ENCODE measurements around the gene CYP2C19.
"Not testable (repeated sequence)": the region's sequence is repeated elsewhere in the genome, so short reads cannot be mapped to it uniquely, and the experiment has no call there.

CYP2C19 gene

DNA sequence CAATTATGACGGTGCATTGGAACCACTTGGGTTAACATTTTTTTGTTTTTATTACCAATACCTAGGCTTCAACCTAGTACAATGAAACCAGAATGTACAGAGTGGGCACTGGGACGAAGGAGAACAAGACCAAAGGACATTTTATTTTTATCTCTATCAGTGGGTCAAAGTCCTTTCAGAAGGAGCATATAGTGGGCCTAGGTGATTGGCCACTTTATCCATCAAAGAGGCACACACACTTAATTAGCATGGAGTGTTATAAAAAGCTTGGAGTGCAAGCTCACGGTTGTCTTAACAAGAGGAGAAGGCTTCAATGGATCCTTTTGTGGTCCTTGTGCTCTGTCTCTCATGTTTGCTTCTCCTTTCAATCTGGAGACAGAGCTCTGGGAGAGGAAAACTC is at the start of gene CYP2C19:
Gene CYP2C19, plus strand, starts transcription at position 289 of the 400 bp plus-strand sequence. Its CDS starts 25 bp downstream, at position 314.
- no peak for DNase-seq (ENCODE audit: insufficient read length, low spot score)
- no peak for FAIRE-seq
- TF ChIP-seq POLR2A (IDR thresholded peaks at IDR 0.05; ENCODE audit: low read depth, low read length): no peak

DNA sequence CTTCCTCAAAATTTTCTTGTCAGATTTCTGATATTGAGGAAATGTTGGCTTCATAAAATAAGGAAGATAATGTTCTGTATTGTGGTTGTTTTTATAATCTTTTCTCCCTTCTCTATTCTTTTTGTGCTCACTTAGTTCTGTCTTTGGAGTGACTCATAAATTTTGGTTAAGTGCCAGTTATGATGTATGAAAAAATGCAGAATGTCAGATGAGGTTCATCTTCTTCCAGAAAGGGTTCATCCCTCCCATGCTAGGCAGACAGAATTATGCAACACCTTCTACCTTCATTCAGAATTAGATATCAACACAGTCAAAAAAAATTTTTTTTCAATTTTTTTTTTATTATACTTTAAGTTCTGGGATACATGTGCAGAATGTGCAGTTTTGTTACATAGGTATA is 36.6 kb upstream of the CYP2C19 start:
- TF ChIP-seq POLR2A (IDR thresholded peaks at IDR 0.05; ENCODE audit: low read depth, low read length): no peak
- FAIRE-seq: no peak
- no peak for DNase-seq (ENCODE audit: insufficient read length, low spot score)

DNA sequence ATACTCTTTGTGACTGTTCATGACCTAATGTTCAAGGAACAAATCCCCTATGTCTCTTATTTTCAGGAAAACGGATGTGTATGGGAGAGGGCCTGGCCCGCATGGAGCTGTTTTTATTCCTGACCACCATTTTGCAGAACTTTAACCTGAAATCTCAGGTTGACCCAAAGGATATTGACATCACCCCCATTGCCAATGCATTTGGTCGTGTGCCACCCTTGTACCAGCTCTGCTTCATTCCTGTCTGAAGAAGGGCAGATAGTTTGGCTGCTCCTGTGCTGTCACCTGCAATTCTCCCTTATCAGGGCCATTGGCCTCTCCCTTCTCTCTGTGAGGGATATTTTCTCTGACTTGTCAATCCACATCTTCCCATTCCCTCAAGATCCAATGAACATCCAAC is 27.3 kb upstream of the CYP2C19 start:
- TF ChIP-seq POLR2A (IDR thresholded peaks at IDR 0.05; ENCODE audit: low read depth, low read length): no peak
- FAIRE-seq: no peak
- no peak for DNase-seq (ENCODE audit: insufficient read length, low spot score)

DNA sequence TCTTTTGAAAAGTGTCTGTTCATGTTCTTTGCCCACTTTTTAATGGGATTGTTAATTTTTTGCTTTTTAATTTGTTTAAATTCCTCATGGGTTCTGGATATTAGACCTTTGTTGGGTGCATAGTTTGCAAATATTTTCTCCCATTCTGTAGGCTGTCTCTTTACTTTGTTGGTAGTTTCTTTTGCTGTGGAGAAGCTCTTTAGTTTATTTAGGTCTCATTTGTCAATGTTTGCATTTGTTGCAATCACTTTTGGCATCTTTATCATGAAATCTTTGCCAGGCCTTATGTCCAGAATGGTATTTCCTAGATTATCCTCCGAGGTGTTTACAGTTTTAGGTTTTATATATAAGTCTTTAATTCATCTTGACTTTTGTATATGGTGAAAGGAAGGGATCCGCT is 23.9 kb upstream of the CYP2C19 start:
- DNase-seq (ENCODE audit: insufficient read length, low spot score) (no peak), FAIRE-seq (no peak)
- TF ChIP-seq POLR2A (IDR thresholded peaks at IDR 0.05; ENCODE audit: low read depth, low read length): no peak

DNA sequence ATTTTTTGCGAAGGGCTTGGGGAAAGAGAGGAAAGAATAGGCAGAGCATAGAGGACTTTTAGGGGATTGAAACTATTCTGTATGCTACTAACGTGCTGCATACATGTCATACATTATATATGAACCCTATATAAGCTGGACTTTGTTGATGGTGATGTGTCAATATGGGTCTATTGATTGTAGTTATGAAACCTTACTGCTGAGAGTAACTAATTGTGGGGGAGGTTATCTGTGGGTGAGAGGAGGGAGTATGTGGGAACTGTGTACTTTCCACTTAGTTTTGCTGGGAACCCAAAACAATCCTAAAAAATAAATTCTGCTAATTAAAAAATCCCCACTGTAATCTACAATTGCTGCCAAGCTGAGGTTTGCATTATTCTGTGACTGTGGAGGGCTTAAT is 15.3 kb upstream of the CYP2C19 start:
- DNase-seq (ENCODE audit: insufficient read length, low spot score) (no peak), FAIRE-seq (no peak)
- no peak for TF ChIP-seq POLR2A (IDR thresholded peaks at IDR 0.05; ENCODE audit: low read depth, low read length)

DNA sequence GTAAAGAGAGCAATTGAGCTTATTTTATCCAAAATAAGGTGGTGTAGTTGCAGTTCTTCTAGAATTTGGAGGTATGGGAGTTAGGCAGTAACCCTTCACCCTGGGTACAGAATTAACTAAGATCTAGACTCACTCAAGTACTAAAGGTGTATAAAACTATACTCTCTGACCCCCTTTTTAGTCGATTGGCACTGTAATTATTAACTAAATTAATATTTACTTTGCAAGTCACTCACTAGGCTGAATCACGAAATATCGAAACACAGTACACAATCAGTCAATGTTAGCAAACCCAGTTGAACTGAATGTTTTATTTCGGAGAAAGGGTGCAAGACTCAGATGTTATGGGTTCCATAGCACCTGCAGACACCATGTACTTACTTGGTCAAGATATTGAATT is 14.6 kb upstream of the CYP2C19 start:
- FAIRE-seq (no peak), DNase-seq (ENCODE audit: insufficient read length, low spot score) (no peak)
- TF ChIP-seq POLR2A (IDR thresholded peaks at IDR 0.05; ENCODE audit: low read depth, low read length): no peak

DNA sequence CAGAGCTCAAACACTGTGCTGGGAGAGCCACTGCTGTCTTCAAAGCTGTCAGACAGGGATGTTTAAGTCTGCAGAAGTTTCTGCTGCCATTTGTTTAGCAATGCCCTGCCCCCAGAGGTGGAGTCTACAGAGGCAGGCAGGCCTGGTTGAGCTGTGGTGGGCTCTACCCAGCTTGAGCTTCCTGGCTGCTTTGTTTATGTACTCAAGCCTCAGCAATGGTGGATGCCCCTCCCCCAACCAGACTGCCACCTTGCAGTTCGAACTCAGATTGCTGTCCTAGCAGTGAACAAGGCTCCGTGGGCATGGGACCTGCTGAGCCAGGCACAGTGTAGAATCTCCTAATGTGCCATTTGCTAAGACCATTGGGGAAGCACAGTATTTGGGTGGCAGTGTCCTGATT is 4.6 kb upstream of the CYP2C19 start:
- no peak for FAIRE-seq
- no peak for DNase-seq (ENCODE audit: insufficient read length, low spot score)
- no peak for TF ChIP-seq POLR2A (IDR thresholded peaks at IDR 0.05; ENCODE audit: low read depth, low read length)

DNA sequence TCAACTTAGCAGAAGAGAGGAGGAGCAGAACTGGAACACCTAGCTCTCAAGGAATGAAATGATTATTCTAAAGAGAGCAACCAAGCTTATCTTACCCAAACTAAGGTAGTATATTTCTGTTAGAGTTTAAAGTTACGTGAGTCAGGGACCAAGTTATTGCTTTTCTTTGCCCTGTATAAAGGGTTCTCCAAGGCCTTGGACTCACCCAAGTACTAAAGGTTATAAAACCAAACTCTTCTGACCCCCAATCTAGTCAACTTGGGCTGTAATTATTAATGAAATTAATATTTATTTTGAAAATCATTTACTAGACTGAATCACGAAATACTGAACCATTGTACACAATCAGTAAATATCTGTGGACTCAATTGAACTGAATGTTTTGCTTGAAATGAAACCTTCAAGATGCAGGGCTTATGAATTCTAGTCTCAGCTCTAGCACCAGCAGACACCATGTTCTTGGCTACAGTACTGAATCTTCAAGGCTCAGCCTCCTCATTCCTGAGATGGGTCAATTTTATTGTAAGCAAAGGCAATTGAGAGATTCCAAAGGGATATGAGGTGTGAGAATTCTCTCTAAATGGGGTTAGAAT is 1.8 kb upstream of the CYP2C19 start:
- no peak for TF ChIP-seq POLR2A (IDR thresholded peaks at IDR 0.05; ENCODE audit: low read depth, low read length)
- FAIRE-seq (no peak), DNase-seq (ENCODE audit: insufficient read length, low spot score) (no peak)

DNA sequence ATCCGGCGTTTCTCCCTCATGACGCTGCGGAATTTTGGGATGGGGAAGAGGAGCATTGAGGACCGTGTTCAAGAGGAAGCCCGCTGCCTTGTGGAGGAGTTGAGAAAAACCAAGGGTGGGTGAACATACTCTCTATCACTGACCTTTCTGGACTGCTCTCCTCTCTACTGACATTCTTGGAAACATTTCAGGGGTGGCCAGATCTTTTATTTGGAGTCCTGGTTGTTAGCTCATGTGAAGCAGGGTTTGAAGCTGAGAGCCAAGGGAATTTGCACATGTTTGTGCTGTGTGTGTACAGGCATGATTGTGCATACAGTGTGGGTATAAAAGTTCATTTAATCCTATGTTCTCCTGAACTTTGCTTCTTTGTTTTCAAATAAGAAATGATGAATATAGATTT is 12.9 kb downstream of the CYP2C19 start:
- DNase-seq (ENCODE audit: insufficient read length, low spot score); FAIRE-seq: not testable (repeated sequence)

DNA sequence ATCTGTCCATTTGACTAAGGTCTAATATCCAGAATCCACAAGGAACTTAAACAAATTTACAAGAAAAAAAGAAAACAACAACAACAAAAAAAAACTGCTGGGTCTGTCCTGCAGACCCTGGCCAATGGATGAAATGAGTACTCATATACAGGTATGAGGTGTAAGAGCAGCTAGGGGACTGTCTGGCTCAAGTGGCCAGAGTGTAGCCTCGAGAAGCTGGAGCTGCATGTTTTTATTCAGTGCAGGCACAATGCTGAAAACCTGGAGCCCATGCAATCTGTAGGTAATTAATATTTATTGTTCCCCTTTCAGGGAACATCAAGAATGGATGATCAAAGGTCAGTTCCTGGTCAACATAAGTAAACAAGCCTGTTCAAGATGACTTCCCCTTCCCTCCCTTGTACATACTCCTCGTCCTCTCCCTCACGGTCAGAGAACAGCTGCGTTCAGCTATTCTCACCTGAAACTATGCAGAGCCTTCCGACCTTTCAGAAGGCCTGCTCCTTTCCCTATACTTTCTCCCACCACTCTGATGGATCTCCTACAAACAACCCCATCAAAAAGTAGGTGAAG is 15.5 kb downstream of the CYP2C19 start:
- DNase-seq (ENCODE audit: insufficient read length, low spot score) (no peak), FAIRE-seq (no peak)
- TF ChIP-seq POLR2A (IDR thresholded peaks at IDR 0.05; ENCODE audit: low read depth, low read length): no peak

DNA sequence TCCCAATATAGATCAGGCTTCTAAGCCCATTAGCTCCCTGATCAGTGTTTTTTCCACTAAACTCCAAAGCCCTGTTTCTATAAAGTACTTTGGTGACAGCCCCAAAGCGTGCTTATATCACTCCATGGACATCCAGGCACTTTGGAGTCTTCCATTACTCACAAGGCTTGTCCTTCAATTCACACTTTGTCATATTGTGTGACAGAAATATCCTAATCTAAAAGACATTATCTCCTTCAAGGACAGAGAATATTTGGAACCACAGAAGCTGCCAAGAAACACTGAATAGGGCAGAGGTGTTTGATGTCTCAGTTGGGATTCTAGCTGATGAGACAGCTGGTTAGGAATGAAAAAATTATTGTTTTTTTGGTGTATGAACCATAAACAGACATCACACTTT is 18.4 kb downstream of the CYP2C19 start:
- TF ChIP-seq POLR2A (IDR thresholded peaks at IDR 0.05; ENCODE audit: low read depth, low read length): no peak
- no peak for FAIRE-seq
- DNase-seq (ENCODE audit: insufficient read length, low spot score): no peak

DNA sequence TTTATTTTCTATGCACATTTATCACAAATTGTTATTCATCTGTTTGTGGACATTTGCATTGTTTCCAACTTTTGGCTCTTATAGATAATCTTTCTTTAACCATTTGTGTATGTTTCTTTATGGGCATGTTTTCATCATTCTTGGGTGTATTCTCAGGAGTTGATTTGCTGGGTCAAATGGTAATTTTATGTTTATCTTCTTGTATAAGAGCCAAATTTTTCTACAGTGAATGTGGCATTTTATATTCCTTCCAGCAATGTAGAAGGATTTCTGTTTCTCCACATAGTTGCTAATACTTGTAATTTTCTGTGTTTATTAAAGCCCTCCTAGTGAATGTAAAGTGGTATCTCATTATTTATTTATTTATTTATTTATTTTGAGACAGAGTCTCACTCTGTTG is 21.8 kb downstream of the CYP2C19 start:
- no peak for FAIRE-seq
- no peak for DNase-seq (ENCODE audit: insufficient read length, low spot score)
- no peak for TF ChIP-seq POLR2A (IDR thresholded peaks at IDR 0.05; ENCODE audit: low read depth, low read length)

DNA sequence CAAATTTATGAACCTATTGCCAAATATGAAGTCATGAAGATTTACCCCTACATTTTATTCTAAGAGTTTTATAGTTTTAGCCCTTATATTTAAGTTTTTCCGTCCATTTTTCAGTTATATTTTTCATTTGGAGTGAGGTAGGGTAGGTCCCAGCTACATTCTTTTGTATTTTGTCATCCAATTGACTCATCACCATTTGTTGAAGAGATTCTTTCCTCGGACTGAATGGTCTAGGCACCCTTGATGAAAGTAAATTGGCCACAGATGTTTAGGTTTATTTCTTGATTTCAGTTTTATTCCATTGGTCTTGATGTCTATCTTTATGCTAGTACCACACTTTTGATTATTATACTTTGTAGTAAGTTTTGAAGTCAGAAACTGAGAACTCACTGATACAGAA is 22.7 kb downstream of the CYP2C19 start:
- peak; percentile 41 for FAIRE-seq
- TF ChIP-seq POLR2A (IDR thresholded peaks at IDR 0.05; ENCODE audit: low read depth, low read length): no peak
- no peak for DNase-seq (ENCODE audit: insufficient read length, low spot score)

DNA sequence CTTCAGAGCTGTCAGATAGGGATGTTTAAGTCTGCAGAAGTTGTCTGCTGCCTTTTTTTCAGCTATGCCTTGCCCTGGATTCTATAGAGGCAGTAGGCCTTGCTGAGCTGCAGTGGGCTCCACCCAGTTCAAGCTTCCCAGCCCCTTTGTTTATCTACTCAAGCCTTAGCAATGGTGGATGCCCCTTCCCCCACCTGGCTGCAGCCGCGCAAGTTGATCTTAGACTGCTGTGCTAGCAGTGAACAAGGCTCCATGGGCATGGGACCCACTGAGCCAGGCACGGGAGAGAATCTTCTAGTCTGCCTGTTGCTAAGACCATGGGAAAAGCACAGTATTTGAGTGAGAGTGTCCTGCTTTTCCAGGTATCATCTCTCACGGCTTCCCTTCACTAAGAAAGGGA is 38.1 kb downstream of the CYP2C19 start:
- not testable (repeated sequence) for FAIRE-seq; DNase-seq (ENCODE audit: insufficient read length, low spot score)

DNA sequence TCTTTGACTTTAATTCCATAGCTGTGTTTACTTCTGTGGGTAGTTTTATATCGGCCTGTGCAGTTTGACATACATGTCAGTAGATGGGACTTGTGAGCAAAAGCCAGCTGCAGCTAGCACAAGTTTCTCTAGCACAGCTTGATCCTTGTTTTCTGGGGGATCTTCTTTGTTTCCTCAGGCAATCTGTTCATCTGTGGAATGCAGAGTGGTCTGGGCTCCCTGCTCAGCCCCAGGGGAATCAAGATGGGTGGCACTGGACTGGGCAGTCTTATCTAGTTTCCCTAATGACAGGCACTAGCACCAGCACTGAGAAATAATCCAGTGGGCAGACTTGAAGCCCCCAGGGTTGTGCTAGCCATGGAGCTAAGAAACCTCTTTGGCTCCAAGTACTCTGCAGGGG is 40.8 kb downstream of the CYP2C19 start:
- no peak for FAIRE-seq

DNA sequence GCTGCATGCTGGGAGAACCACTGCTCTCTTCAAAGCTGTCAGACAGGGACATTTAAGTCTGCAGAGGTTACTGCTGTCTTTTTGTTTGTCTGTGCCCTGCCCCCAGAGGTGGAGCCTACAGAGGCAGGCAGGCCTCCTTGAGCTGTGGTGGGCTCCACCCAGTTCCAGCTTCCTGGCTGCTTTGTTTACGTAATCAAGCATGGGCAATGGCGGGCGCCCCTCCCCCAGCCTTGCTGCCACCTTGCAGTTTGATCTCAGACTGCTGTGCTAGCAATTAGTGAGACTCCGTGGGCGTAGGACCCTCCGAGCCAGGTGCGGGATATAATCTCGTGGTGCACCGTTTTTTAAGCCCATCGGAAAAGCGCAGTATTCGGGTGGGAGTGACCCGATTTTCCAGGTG is 67.5 kb downstream of the CYP2C19 start:
- FAIRE-seq: not testable (repeated sequence)

More for the DNA sequence above, 40.8 kb downstream of the CYP2C19 start:
- TF ChIP-seq POLR2A (IDR thresholded peaks at IDR 0.05; ENCODE audit: low read depth, low read length): no peak
- DNase-seq (ENCODE audit: insufficient read length, low spot score): no peak

More for the DNA sequence above, 67.5 kb downstream of the CYP2C19 start:
- DNase-seq (ENCODE audit: insufficient read length, low spot score): not testable (repeated sequence)
